Daoy (cell line): ENCODE measurements around the gene POLN. TPM values are rescaled to one million over a fixed set of nuclear protein-coding genes. Genes with fewer than 3 reads are reported as not detected.
"Not testable (repeated sequence)": the region's sequence is repeated elsewhere in the genome, so short reads cannot be mapped to it uniquely, and the experiment has no call there.

ENCODE experiments used
- DNase-seq: peaks from one replicate; pipeline ENCODE4 v3.0.0-alpha.2; 2015; ENCODE audit warnings: low read depth
- total RNA-seq: library from RNA; depleted of rRNA; stranded (reverse); fragments of >200 nt; shearing (Covaris generic); gene quantifications from 2 replicates; pipeline ENCODE4 v1.2.3, GENCODE V29; 2014

Gene POLN
- total RNA-seq, 1 experiment from 2014 or later, result 1.4 TPM

- DNase-seq, result peak; percentile 66
Observed at GRCh38 chr4:2220016-2220630, 21.8 kb downstream of the POLN start.

- no peak for DNase-seq
Observed at GRCh38 chr4:2219233-2219760, 22.6 kb downstream of the POLN start.

DNA sequence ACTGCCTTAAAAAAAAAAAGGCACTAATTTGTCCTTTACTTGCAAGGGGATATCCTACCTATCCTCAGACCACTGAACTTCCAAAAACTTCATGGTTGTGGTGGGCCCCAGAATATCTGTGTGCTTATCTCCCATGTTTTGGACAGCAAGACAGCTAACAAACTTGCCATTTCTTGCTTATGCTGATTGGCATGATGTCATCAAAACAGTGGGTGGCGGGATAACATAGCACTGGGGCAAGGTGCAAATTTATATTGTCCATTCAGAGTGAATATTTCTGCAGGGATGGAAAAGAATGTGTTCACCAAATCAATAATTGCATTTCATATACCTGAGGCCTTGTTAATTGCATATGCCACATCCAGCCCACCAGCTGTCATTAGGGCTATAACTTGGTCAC is 23.5 kb downstream of the POLN start:
- no peak for DNase-seq

DNA sequence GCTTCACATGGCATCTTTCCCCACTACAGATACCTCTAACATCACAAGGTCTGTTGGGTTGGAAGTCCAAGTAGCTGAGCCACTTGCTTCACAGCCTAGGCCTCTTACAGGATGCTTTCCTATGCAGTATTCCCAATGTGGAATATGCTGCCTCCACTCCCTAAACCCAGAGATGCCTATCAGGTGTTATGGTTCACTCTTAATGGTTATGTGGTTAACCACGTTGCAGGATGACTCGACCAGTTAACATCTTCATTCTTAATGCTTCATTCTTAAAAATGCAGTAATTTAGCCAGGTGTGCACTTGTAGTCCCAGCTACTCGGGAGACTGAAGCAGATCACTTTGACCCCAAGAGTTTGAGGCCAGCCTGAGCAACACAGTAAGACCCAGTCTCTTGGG is 24.2 kb downstream of the POLN start:
- DNase-seq, result peak; percentile 42

- no peak for DNase-seq
Observed at GRCh38 chr4:2212831-2213230, 29.1 kb downstream of the POLN start.

- DNase-seq, result not testable (repeated sequence)
Observed at GRCh38 chr4:2202789-2203188, 39.1 kb downstream of the POLN start.

- DNase-seq, result no peak
Observed at GRCh38 chr4:2194496-2194895, 47.4 kb downstream of the POLN start.

DNA sequence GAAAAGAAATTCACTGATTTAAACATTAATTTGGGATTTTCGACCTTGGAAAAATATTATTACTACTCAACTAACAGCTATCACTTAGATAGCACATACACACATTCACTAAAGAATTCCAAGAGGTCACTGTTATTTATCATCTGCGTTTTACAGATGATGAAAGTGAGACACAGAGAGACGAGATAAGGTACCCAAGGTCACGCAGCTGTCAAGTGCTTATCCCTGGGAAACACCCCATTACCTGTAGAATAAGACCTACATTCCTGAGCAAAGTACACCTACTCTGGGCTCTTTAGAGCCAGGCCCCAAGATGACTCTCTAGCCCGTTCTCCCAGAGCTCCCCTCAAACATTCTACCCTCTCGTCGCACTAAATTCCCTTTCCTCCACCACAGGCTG is 48.6 kb downstream of the POLN start:
- DNase-seq, result no peak

DNA sequence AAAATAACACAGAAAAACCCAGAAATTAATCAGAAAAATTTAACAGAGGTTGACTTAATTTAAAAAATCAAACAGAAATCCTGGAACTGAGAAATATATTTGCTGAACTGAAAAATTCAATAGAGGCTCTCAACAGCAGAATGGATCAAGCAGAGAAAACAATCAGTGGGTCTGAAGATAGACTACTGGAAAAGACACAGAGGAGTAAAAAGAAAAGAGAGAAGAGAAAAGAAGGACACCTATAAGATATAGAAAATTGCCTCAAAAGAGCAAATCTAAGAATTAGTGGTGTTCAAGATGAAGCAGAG is 55.1 kb downstream of the POLN start:
- DNase-seq, result no peak

- DNase-seq, result peak; percentile 47
Observed at GRCh38 chr4:2186133-2186864, 55.6 kb downstream of the POLN start.

GRCh38 chr4:2183394-2183793 is 58.5 kb downstream of the POLN start:
- DNase-seq, result no peak

GRCh38 chr4:2182994-2183393 is 58.9 kb downstream of the POLN start:
- no peak for DNase-seq

- no peak for DNase-seq
Observed at GRCh38 chr4:2180410-2180809, 61.5 kb downstream of the POLN start.

DNA sequence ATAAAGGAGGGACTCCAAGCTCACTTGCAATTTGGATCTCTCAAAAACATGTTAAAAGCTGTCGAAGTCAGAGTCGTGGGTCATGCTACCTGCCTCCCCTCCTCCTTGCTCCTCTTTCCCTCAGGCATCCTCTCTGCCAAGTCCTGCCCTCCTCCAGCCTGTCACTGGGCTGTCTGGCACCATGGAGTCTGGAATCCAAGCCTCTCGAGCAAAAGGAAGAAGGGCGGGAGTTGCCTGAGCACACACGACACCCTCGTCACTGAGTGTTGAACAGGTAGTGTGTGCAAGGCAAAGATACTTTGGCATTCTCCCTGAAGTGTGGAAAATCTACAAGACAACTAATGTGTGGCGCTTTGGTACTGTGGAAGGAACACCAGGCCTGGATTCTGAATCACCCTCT is 62.2 kb downstream of the POLN start:
- no peak for DNase-seq

DNA sequence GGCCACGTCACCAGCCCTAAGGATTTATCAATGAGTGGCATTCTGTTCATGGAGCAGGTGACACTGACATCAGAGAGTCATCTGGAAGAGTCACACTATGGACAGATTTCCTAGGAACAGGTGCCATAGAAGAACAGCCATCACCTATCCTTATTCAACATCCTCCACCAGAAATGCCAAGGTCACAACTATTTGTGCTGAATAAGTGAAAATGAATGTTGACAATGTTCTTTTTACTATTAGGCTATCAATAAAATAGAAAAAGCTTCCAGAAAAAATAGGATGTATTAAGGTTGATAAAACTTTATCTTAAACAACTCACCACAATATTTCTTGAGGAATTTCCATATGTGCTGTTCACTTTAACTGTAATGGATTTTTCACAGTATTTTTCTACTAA is 62.9 kb downstream of the POLN start:
- no peak for DNase-seq

DNA sequence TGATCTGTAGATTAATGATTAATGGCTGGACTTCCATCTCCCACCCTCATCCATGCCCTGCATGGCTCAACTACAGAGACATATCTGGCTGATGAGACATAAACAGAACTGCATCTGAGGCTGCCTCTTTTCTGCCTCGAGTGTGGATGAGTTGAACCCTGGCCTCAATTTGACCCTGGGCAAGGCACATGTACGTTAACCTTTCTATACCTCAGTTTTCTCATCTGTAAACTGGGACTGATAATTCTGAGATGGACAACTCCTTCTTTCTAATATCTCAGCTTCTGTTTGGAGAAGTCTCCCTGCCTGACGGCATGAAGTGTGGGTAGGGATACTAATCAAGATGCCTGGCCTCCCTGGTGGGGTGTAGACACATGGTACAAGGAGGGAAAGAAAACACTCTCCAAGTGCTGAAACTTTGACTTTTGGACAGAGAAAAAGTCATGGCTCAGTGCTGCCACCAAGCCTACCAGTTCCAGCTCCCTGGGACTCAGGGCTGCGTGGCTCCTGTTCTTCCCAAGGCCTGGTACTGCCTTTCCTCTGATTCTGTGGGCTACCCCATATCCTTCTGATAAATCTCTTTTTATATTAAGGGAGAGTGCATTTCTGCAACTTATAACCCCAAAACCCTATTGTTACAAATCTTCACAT is 64.4 kb downstream of the POLN start:
- no peak for DNase-seq

DNA sequence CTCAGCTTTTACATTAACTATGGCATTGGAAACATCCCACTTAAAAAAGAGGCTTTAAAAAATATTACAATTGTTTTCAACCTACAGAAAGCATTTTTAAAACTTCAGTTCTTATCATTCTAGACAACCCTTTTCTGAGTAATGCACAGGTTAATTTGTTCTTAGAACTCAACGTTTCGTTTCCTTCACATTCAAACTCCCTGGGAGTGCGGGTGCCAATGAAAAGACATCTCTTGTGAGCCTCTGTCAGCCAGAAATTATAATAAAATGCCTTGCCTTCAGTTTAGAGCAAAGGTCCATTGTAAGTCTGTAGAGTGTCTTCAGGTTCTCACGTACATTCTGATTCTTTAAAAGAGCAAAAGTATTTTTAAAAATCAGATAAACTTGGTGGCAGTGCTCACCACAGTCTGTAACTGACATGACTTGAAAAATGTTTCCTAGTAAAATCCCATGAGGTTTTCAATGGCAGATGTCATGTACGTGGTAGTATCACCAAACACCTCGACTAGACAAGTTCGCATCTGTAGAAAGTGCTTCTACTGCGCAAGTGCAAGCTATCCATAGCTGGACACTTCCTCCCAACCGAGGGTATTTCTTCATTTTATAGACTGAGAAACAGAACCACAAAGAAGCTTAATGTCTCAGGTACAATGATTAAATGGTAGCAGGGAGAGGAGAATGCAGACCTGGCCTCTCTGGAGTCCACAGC is 65.8 kb downstream of the POLN start:
- no peak for DNase-seq

DNA sequence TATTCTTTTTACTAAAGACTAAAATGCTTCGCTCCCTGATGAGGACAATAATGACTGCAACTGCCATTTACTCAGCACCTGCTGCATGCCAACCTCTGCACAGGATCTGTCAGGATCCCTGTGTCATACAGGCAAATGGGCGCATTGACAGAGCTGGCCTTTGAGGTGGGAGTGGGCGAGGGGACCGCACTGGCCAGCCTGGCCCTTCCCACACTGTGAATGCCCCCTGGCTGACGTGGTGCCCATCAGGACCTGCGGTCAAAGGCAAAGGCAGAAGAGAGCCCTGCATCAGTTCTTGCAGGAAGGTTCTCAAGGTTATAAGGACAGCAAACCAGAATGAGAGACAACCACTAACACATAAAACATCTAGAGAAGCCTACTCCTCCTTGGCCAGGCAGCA is 67.9 kb downstream of the POLN start:
- no peak for DNase-seq

DNA sequence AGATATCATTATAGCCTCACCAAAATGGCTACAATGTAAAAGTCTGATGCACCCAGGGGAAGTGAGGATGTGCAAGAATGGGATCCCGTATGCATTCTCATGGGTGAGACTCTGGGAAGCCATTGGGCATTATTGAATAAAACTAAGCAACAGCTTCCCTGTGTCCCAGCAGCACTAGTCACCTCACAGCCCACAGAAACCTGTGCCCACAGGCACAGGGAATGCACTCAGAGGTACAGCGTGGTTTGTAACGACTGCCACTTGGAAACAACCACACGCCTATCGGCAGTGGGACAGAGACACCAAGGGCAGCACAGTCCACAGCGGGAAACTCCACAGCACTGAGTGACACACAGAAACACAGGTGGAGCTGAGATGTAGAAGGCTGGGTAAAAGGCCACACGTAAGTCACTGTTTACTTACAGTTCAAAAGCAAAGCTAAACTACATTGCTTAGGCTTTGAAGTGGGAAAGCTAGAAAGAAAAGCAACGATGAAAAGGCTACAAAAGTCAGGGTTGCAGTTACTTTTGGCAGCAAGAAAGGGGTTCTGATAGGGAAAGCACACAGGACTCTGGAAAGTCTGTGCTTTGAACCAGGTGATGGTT is 69.2 kb downstream of the POLN start:
- DNase-seq, result no peak

DNA sequence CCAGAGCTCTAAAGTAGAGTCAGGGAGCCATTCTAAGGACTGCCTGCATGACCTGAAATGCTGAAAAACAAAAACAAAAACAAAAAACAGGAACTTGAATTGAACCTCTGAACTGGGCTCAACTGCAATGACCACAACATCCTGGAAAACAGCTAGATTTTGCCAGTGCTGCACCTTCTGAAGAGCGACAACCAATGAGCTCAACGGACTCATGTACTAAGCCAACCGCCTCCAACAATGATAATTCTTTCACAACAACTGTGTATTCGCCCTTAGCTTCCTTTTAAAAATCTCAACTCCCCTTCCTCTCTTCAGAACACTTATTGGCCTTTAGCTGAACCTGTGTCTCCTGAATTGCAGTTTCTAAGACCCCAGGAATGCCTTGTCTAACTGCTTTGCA is 69.8 kb downstream of the POLN start:
- no peak for DNase-seq

- DNase-seq, result no peak
Observed at GRCh38 chr4:2168469-2169319, 73.2 kb downstream of the POLN start.
